ENCODE measurements around the gene PSD2. TPM values are rescaled to one million over a fixed set of nuclear protein-coding genes. Genes with fewer than 3 reads are reported as not detected.

The PSD2 gene
- total RNA-seq, 1 experiment from 2014 or later = not detected

- DNase-seq (no peak), ATAC-seq (no peak)
- intact Hi-C loops (cut with micrococcal nuclease) = no loop called here
- H3K9me2 ChIP-seq (replicated peaks; ENCODE audit: low read length) = no peaks in the 10 kb centered on the region
- ChIA-PET POLR2A (ENCODE audit: unreplicated experiment) (no interaction called here), CTCF (interaction anchor here (0.6 kb wide), 1 partner anchor 304 kb away, joined by 3 read pairs; no protein-coding TSS in a partner anchor)
- 0 out of 2 replicates have a peak, but pooled peaks cover 2% of the 10 kb centered on the region for H3K27me3 ChIP-seq (ENCODE audit: low read length)
- H4K20me1 ChIP-seq (ENCODE audit: low read length) = no peaks in the 10 kb centered on the region
- H3K79me2 ChIP-seq (ENCODE audit: low read length) = no peaks in the 10 kb centered on the region
- no peaks in the 10 kb centered on the region for H3K9me3 ChIP-seq (ENCODE audit: low read length)
- no peak overlapping the region for H3K4me2 ChIP-seq (ENCODE audit: low read length)
- no peaks in the 10 kb centered on the region for H3K36me3 ChIP-seq (ENCODE audit: low read depth, low read length)
- no peaks in the 10 kb centered on the region for H3F3A ChIP-seq (ENCODE audit: low read length, unreplicated experiment)
- TF ChIP-seq EZH2 (IDR thresholded peaks at IDR 0.05; ENCODE audit: low read length, unreplicated experiment) = no peak
- TF ChIP-seq CTCF (conservative IDR thresholded peaks at IDR 0.05; ENCODE audit: low read depth, low read length) = no peak
- no peak for TF ChIP-seq EZH2phosphoT487 (IDR thresholded peaks at IDR 0.05; ENCODE audit: borderline replicate concordance, low read length)
- H3K4me1 ChIP-seq (ENCODE audit: insufficient read depth, low read length) = no peaks in the 10 kb centered on the region
- no peak overlapping the region for H3K9ac ChIP-seq (ENCODE audit: low read length)
- no peak overlapping the region for H2AFZ ChIP-seq (ENCODE audit: low read length)
- H3K4me3 ChIP-seq (ENCODE audit: low read length) = no peak overlapping the region
- no peak overlapping the region for H3K27ac ChIP-seq (ENCODE audit: low read length)
- BruUV-seq (replicated peaks) = no TSS peak
Observed at GRCh38 chr5:139770722-139771121, 24.9 kb upstream of the PSD2 start.

- CTCF ChIA-PET = no interaction called here
- no peaks in the 10 kb centered on the region for H4K20me1 ChIP-seq (ENCODE audit: low read length)
- no peaks in the 10 kb centered on the region for H3K9me3 ChIP-seq (ENCODE audit: low read length)
- no peak overlapping the region for H2AFZ ChIP-seq (ENCODE audit: low read length)
- ATAC-seq = no peak
- no peaks in the 10 kb centered on the region for H3K4me1 ChIP-seq (ENCODE audit: insufficient read depth, low read length)
- H3K27me3 ChIP-seq (ENCODE audit: low read length) = 0 out of 2 replicates have a peak, but pooled peaks cover 2% of the 10 kb centered on the region
- intact Hi-C loops (cut with micrococcal nuclease) = no loop called here
- H3K4me2 ChIP-seq (ENCODE audit: low read length) = no peak overlapping the region
- H3K4me3 ChIP-seq (ENCODE audit: low read length) = no peak overlapping the region
- no peaks in the 10 kb centered on the region for H3K9me2 ChIP-seq (replicated peaks; ENCODE audit: low read length)
- POLR2A ChIA-PET (ENCODE audit: unreplicated experiment) = no interaction called here
- no peak for DNase-seq
- H3K36me3 ChIP-seq (ENCODE audit: low read depth, low read length) = no peaks in the 10 kb centered on the region
- BruUV-seq (replicated peaks) = no TSS peak
- TF ChIP-seq EZH2 (IDR thresholded peaks at IDR 0.05; ENCODE audit: low read length, unreplicated experiment) (no peak), EZH2phosphoT487 (IDR thresholded peaks at IDR 0.05; ENCODE audit: borderline replicate concordance, low read length) (no peak), CTCF (conservative IDR thresholded peaks at IDR 0.05; ENCODE audit: low read depth, low read length) (no peak)
- H3F3A ChIP-seq (ENCODE audit: low read length, unreplicated experiment) = no peaks in the 10 kb centered on the region
- H3K27ac ChIP-seq (ENCODE audit: low read length) = no peak overlapping the region
- no peak overlapping the region for H3K9ac ChIP-seq (ENCODE audit: low read length)
- no peaks in the 10 kb centered on the region for H3K79me2 ChIP-seq (ENCODE audit: low read length)
Observed at GRCh38 chr5:139772089-139772791, 23.4 kb upstream of the PSD2 start.

GRCh38 chr5:139772927-139773690 lies 22.5 kb upstream of the PSD2 start:
- Histone ChIP-seq H2AFZ (ENCODE audit: low read length) (no peak overlapping the region), H3K27ac (ENCODE audit: low read length) (no peak overlapping the region), H4K20me1 (ENCODE audit: low read length) (no peaks in the 10 kb centered on the region), H3K4me3 (ENCODE audit: low read length) (no peak overlapping the region), H3K9ac (ENCODE audit: low read length) (no peak overlapping the region), H3K4me2 (ENCODE audit: low read length) (no peak overlapping the region), H3K4me1 (ENCODE audit: insufficient read depth, low read length) (no peaks in the 10 kb centered on the region), H3K27me3 (ENCODE audit: low read length) (0 out of 2 replicates have a peak, but pooled peaks cover 2% of the 10 kb centered on the region), H3K36me3 (ENCODE audit: low read depth, low read length) (no peaks in the 10 kb centered on the region), H3K9me3 (ENCODE audit: low read length) (no peaks in the 10 kb centered on the region), H3F3A (ENCODE audit: low read length, unreplicated experiment) (no peaks in the 10 kb centered on the region), H3K9me2 (replicated peaks; ENCODE audit: low read length) (no peaks in the 10 kb centered on the region), H3K79me2 (ENCODE audit: low read length) (no peaks in the 10 kb centered on the region)
- intact Hi-C loops (cut with micrococcal nuclease) = no loop called here
- DNase-seq (no peak), ATAC-seq (no peak)
- BruUV-seq (replicated peaks) = no TSS peak
- CTCF ChIA-PET = no interaction called here
- POLR2A ChIA-PET (ENCODE audit: unreplicated experiment) = no interaction called here
- no peak for TF ChIP-seq CTCF (conservative IDR thresholded peaks at IDR 0.05; ENCODE audit: low read depth, low read length)
- no peak for TF ChIP-seq EZH2 (IDR thresholded peaks at IDR 0.05; ENCODE audit: low read length, unreplicated experiment)
- TF ChIP-seq EZH2phosphoT487 (IDR thresholded peaks at IDR 0.05; ENCODE audit: borderline replicate concordance, low read length) = no peak
